GM21619 (cell line): ENCODE measurements around the gene C16orf74.

Experiments used
- ATAC-seq: cut with Tn5 transposase; IDR thresholded peaks from one replicate; pipeline ENCODE4 v1.9.1; 2021; ENCODE audit not compliant: unreplicated experiment

The C16orf74 gene

GRCh38 chr16:85675251-85675874, 75.5 kb downstream of the C16orf74 start:
- ATAC-seq: no peak

- peak; percentile 51 for ATAC-seq
Measured at GRCh38 chr16:85674828-85675227, 76.1 kb downstream of the C16orf74 start.

- no peak for ATAC-seq
Measured at GRCh38 chr16:85674418-85674755, 76.5 kb downstream of the C16orf74 start.

- ATAC-seq: no peak
Measured at GRCh38 chr16:85673529-85674417, 77.1 kb downstream of the C16orf74 start.

GRCh38 chr16:85670840-85671239, 80.1 kb downstream of the C16orf74 start:
- no peak for ATAC-seq

- no peak for ATAC-seq
Measured at GRCh38 chr16:85668676-85669424, 82.0 kb downstream of the C16orf74 start.

- ATAC-seq: no peak
Measured at GRCh38 chr16:85667841-85668413, 83.0 kb downstream of the C16orf74 start.

- no peak for ATAC-seq
Measured at GRCh38 chr16:85667261-85667660, 83.6 kb downstream of the C16orf74 start.

- no peak for ATAC-seq
Measured at GRCh38 chr16:85665929-85666328, 85.0 kb downstream of the C16orf74 start.

- ATAC-seq: no peak
Measured at GRCh38 chr16:85665373-85665740, 85.5 kb downstream of the C16orf74 start.

- ATAC-seq: no peak
Measured at GRCh38 chr16:85664580-85665372, 86.1 kb downstream of the C16orf74 start.

GRCh38 chr16:85663891-85664321, 87.0 kb downstream of the C16orf74 start:
- no peak for ATAC-seq

- no peak for ATAC-seq
Measured at GRCh38 chr16:85662976-85663830, 87.7 kb downstream of the C16orf74 start.

- ATAC-seq: no peak
Measured at GRCh38 chr16:85662482-85662812, 88.4 kb downstream of the C16orf74 start.

- no peak for ATAC-seq
Measured at GRCh38 chr16:85661740-85662481, 89.0 kb downstream of the C16orf74 start.

GRCh38 chr16:85660843-85661739, 89.8 kb downstream of the C16orf74 start:
- no peak for ATAC-seq

GRCh38 chr16:85659805-85660511, 90.9 kb downstream of the C16orf74 start:
- ATAC-seq: no peak
